ENCODE results near the gene NRXN3.

Gene NRXN3

GRCh38 chr14:79510659-79511058 lies 1340.5 kb downstream of the NRXN3 start:
- DNase-seq (ENCODE audit: low spot score), result no peak
- TF ChIP-seq, protein P1, sequence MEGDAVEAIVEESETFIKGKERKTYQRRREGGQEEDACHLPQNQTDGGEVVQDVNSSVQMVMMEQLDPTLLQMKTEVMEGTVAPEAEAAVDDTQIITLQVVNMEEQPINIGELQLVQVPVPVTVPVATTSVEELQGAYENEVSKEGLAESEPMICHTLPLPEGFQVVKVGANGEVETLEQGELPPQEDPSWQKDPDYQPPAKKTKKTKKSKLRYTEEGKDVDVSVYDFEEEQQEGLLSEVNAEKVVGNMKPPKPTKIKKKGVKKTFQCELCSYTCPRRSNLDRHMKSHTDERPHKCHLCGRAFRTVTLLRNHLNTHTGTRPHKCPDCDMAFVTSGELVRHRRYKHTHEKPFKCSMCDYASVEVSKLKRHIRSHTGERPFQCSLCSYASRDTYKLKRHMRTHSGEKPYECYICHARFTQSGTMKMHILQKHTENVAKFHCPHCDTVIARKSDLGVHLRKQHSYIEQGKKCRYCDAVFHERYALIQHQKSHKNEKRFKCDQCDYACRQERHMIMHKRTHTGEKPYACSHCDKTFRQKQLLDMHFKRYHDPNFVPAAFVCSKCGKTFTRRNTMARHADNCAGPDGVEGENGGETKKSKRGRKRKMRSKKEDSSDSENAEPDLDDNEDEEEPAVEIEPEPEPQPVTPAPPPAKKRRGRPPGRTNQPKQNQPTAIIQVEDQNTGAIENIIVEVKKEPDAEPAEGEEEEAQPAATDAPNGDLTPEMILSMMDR (IDR thresholded peaks at IDR 0.05; ENCODE audit: extremely low read depth, insufficient read depth, missing control alignments), result no peak
- in situ Hi-C loops (cut with MboI; ENCODE audit: low pct_unique_long_range_greater_than_20kb, low sequenced_read_pairs, unreplicated experiment), result no loop called here

- in situ Hi-C loops (cut with MboI; ENCODE audit: low pct_unique_long_range_greater_than_20kb, low sequenced_read_pairs, unreplicated experiment), result no loop called here
- DNase-seq (ENCODE audit: low spot score), result no peak
- TF ChIP-seq, protein P1 (IDR thresholded peaks at IDR 0.05; ENCODE audit: extremely low read depth, insufficient read depth, missing control alignments), result no peak
Observed at GRCh38 chr14:79511146-79511545, 1341.0 kb downstream of the NRXN3 start.

GRCh38 chr14:79513446-79513845 lies 1343.3 kb downstream of the NRXN3 start:
- DNase-seq (ENCODE audit: low spot score), result no peak
- in situ Hi-C loops (cut with MboI; ENCODE audit: low pct_unique_long_range_greater_than_20kb, low sequenced_read_pairs, unreplicated experiment), result no loop called here
- TF ChIP-seq, protein P1 (IDR thresholded peaks at IDR 0.05; ENCODE audit: extremely low read depth, insufficient read depth, missing control alignments), result no peak

DNA sequence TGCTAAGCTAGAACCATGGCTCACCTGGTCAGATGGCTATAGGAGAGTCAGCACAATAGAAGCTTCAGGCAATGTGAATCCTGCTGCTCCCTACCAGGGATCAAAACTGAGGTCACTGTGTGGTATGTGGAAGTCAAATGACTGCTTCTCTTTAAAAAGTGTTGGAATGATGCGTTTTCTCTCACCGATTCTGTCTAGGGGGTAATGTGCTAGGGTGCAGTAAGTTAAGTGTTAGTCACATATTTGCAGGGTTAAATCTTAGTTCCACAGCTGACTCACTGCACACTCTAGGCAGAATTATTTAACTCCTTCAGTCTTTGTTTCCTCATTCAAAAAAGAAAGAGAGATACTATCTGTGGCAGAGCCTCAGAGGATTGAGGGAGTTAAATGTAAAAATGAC lies 1344.5 kb downstream of the NRXN3 start:
- TF ChIP-seq, protein P1 (IDR thresholded peaks at IDR 0.05; ENCODE audit: extremely low read depth, insufficient read depth, missing control alignments), result no peak
- no peak for DNase-seq (ENCODE audit: low spot score)
- in situ Hi-C loops (cut with MboI; ENCODE audit: low pct_unique_long_range_greater_than_20kb, low sequenced_read_pairs, unreplicated experiment), result no loop called here

- TF ChIP-seq, protein P1 (IDR thresholded peaks at IDR 0.05; ENCODE audit: extremely low read depth, insufficient read depth, missing control alignments), result no peak
- in situ Hi-C loops (cut with MboI; ENCODE audit: low pct_unique_long_range_greater_than_20kb, low sequenced_read_pairs, unreplicated experiment), result no loop called here
- DNase-seq (ENCODE audit: low spot score), result no peak
Observed at GRCh38 chr14:79515158-79515557, 1345.0 kb downstream of the NRXN3 start.

GRCh38 chr14:79516009-79516408 lies 1345.8 kb downstream of the NRXN3 start:
- DNase-seq (ENCODE audit: low spot score), result no peak
- in situ Hi-C loops (cut with MboI; ENCODE audit: low pct_unique_long_range_greater_than_20kb, low sequenced_read_pairs, unreplicated experiment), result no loop called here
- TF ChIP-seq, protein P1 (IDR thresholded peaks at IDR 0.05; ENCODE audit: extremely low read depth, insufficient read depth, missing control alignments), result no peak

GRCh38 chr14:79525416-79525815 lies 1355.2 kb downstream of the NRXN3 start:
- TF ChIP-seq, protein P1 (IDR thresholded peaks at IDR 0.05; ENCODE audit: extremely low read depth, insufficient read depth, missing control alignments), result no peak
- no peak for DNase-seq (ENCODE audit: low spot score)
- in situ Hi-C loops (cut with MboI; ENCODE audit: low pct_unique_long_range_greater_than_20kb, low sequenced_read_pairs, unreplicated experiment), result no loop called here
